Endothelial cell (in vitro differentiated cells): ENCODE measurements around the gene S100A14. TPM values are rescaled to one million over a fixed set of nuclear protein-coding genes. Genes with fewer than 3 reads are reported as not detected.
"Not testable (repeated sequence)": the region's sequence is repeated elsewhere in the genome, so short reads cannot be mapped to it uniquely, and the experiment has no call there.

Experiments
- DNase-seq: peaks from one replicate; pipeline ENCODE4 v3.0.0; 2021; ENCODE audit warnings: low spot score
- H3K27ac Mint-ChIP-seq: one replicate; pipeline ENCODE4 v1.8.0; 2021; ENCODE audit warnings: mixed read lengths, inconsistent platforms; ENCODE audit not compliant: unreplicated experiment
- H3K27me3 Mint-ChIP-seq: one replicate; pipeline ENCODE4 v1.8.0; 2021; ENCODE audit warnings: mild to moderate bottlenecking, moderate library complexity, mixed read lengths, inconsistent platforms; ENCODE audit not compliant: unreplicated experiment
- H3K36me3 Mint-ChIP-seq: one replicate; pipeline ENCODE4 v1.8.0; 2021; ENCODE audit warnings: mild to moderate bottlenecking, low read depth, mixed read lengths, inconsistent platforms; ENCODE audit not compliant: unreplicated experiment
- H3K4me1 Mint-ChIP-seq: one replicate; pipeline ENCODE4 v1.8.0; 2021; ENCODE audit warnings: mild to moderate bottlenecking, mixed read lengths, inconsistent platforms; ENCODE audit not compliant: unreplicated experiment
- H3K4me3 Mint-ChIP-seq: one replicate; pipeline ENCODE4 v1.8.0; 2021; ENCODE audit warnings: mild to moderate bottlenecking, mixed read lengths, inconsistent platforms; ENCODE audit not compliant: unreplicated experiment
- H3K9me3 Mint-ChIP-seq: one replicate; pipeline ENCODE4 v1.8.0; 2021; ENCODE audit warnings: mixed read lengths, inconsistent platforms; ENCODE audit not compliant: unreplicated experiment
- total RNA-seq: library from RNA; stranded (reverse); fragmentation: NEBNext Ultra II Directional; extraction: Animal tissue kit (Norgen Biotek cat#: 25700); gene quantifications from one replicate; pipeline ENCODE4 v1.2.1, GENCODE V29; 2021; ENCODE audit not compliant: unreplicated experiment
- TF ChIP-seq, protein P1 (sequence below): fragments of 200-600 bp; sonication (generic); IDR thresholded peaks from one replicate; pipeline ENCODE4 v1.5.0; 2021; ENCODE audit warnings: antibody characterized with exemption; ENCODE audit not compliant: unreplicated experiment

S100A14 gene
- total RNA-seq, 1 donor from 2014 or later: not detected

DNA sequence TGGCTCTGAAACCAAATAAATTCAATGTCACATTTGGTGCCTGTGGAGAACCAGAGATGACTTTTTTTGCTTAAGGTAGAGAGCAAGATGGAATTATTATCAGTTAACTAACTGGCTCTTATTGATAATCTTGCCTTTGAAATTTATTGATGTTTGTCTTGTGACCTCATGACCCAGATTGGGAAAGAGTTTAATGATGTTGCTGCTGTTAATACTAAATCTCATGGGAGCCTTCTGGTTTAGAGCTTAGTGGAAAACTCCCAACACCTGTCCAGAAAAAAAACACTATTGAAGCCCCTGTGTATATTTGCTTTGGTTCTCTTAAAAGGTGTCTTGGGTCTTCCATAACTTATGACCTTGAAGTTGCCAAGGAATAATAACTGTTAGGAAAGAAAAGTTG is 27.7 kb upstream of the S100A14 start:
- Mint-ChIP-seq H3K27ac (no peak overlapping the region), H3K4me3 (no peak overlapping the region), H3K36me3 (peaks cover 47% of the 10 kb centered on the region), H3K4me1 (no peaks in the 10 kb centered on the region), H3K27me3 (peaks cover 5% of the 10 kb centered on the region), H3K9me3 (no peaks in the 10 kb centered on the region)
- DNase-seq: no peak
- TF ChIP-seq, protein P1, sequence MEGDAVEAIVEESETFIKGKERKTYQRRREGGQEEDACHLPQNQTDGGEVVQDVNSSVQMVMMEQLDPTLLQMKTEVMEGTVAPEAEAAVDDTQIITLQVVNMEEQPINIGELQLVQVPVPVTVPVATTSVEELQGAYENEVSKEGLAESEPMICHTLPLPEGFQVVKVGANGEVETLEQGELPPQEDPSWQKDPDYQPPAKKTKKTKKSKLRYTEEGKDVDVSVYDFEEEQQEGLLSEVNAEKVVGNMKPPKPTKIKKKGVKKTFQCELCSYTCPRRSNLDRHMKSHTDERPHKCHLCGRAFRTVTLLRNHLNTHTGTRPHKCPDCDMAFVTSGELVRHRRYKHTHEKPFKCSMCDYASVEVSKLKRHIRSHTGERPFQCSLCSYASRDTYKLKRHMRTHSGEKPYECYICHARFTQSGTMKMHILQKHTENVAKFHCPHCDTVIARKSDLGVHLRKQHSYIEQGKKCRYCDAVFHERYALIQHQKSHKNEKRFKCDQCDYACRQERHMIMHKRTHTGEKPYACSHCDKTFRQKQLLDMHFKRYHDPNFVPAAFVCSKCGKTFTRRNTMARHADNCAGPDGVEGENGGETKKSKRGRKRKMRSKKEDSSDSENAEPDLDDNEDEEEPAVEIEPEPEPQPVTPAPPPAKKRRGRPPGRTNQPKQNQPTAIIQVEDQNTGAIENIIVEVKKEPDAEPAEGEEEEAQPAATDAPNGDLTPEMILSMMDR: no peak

DNA sequence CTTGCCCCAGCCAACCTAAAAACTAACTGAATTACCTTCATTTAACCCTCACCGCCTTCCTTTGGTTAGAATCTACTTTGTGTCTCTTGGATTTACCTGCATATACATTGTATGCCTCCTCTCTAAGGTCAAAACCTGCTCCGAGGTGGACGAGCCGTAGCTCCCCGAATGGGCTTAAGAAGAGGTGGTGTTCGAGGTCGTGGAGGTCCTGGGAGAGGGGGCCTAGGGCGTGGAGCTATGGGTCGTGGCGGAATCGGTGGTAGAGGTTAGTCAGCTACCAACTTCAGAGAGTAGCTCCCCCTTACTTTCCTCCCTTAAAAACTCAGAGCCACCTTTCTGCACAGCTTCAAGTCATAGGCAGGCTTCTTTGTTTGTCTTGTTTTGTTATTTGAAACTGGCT is 27.0 kb upstream of the S100A14 start:
- H3K4me1 Mint-ChIP-seq: no peaks in the 10 kb centered on the region
- H3K36me3 Mint-ChIP-seq: peaks cover 47% of the 10 kb centered on the region
- H3K27ac Mint-ChIP-seq: no peak overlapping the region
- H3K27me3 Mint-ChIP-seq: peaks cover 4% of the 10 kb centered on the region
- H3K4me3 Mint-ChIP-seq: no peak overlapping the region
- H3K9me3 Mint-ChIP-seq: no peaks in the 10 kb centered on the region
- no peak for DNase-seq
- TF ChIP-seq, protein P1: no peak

DNA sequence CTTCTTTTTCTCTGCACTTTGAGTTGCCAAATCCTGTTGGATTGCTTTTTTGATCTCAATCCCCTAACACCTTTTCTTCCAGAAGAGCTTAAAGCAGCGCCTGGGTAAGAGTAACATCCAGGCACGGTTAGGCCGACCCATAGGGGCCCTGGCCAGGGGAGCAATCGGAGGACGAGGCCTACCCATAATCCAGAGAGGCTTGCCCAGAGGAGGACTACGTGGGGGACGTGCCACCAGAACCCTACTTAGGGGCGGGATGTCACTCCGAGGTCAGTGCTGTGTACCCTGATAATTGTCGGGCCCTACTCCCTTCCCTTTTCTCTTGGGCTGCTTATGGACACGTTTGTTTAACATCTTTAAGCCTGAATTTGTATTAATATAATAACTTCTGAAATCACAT is 26.0 kb upstream of the S100A14 start:
- Mint-ChIP-seq H3K4me1 (no peaks in the 10 kb centered on the region), H3K27me3 (no peaks in the 10 kb centered on the region), H3K36me3 (peaks cover 49% of the 10 kb centered on the region), H3K27ac (no peak overlapping the region), H3K9me3 (no peaks in the 10 kb centered on the region), H3K4me3 (no peak overlapping the region)
- TF ChIP-seq, protein P1: no peak
- no peak for DNase-seq

DNA sequence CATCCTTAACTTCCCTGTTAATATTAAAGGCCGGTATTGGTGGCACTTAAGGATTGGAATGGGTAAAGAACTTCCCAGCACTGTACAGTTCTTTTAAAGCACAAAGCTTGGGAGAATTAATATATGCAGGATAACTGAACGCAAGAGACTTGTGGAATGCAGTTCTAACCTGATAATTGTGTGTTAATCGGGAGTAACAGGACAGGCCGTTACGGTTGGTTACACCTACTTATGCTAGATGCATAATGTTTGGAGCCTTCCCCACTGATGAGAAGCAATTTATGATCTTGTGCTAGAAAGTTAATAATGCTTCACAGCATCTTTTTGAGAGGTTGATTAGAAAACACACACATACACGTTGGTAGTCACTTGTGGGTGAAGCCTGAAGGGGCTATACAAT is 24.7 kb upstream of the S100A14 start:
- TF ChIP-seq, protein P1: no peak
- Mint-ChIP-seq H3K27me3 (no peaks in the 10 kb centered on the region), H3K9me3 (no peaks in the 10 kb centered on the region), H3K4me1 (no peaks in the 10 kb centered on the region), H3K27ac (no peak overlapping the region), H3K4me3 (no peak overlapping the region), H3K36me3 (peaks cover 46% of the 10 kb centered on the region)
- DNase-seq: no peak

GRCh38 chr1:153640213-153640612 is 24.1 kb upstream of the S100A14 start:
- peaks cover 40% of the 10 kb centered on the region for H3K36me3 Mint-ChIP-seq
- not testable (repeated sequence) for H3K27me3 Mint-ChIP-seq, H3K4me1 Mint-ChIP-seq, DNase-seq, H3K27ac Mint-ChIP-seq, H3K4me3 Mint-ChIP-seq, H3K9me3 Mint-ChIP-seq

- Mint-ChIP-seq H3K9me3 (no peaks in the 10 kb centered on the region), H3K4me1 (peaks cover 6% of the 10 kb centered on the region), H3K36me3 (peaks cover 36% of the 10 kb centered on the region), H3K27ac (no peak overlapping the region), H3K4me3 (no peak overlapping the region), H3K27me3 (peaks cover 3% of the 10 kb centered on the region)
- DNase-seq: no peak
- TF ChIP-seq, protein P1: no peak
Measured at GRCh38 chr1:153639280-153639679, 23.2 kb upstream of the S100A14 start.
